Transverse colon (tissue), 4 donors: ENCODE measurements around the gene AACS.

Experiments
- POLR2A ChIP-seq: fragments of 450-650 bp; IDR thresholded peaks from one replicate; pipeline ENCODE4 v1.6.1; 2016; ENCODE audit warnings: antibody characterized with exemption, mild to moderate bottlenecking, moderate library complexity
- POLR2AphosphoS5 ChIP-seq, 3 donors: sonication (generic); formaldehyde crosslinking; IDR thresholded peaks; one replicate each; pipeline ENCODE4 v1.6.1; 2016; ENCODE audit warnings: antibody characterized with exemption in 3 of 3
- TF ChIP-seq, protein P1 (sequence below), 5 experiments: fragments of 200-600 bp in 3 of 5; fragments of 450-650 bp in 2 of 5; sonication (generic) in 3 of 5; IDR thresholded peaks; 1 replicate in 2 of 5; 2 replicates in 3 of 5; pipeline ENCODE4 v1.5.1; 2016 to 2017; ENCODE audit warnings: antibody characterized with exemption in 5 of 5, inconsistent platforms in 3 of 5, mild to moderate bottlenecking in 2 of 5, moderate library complexity in 1 of 5

DNA sequence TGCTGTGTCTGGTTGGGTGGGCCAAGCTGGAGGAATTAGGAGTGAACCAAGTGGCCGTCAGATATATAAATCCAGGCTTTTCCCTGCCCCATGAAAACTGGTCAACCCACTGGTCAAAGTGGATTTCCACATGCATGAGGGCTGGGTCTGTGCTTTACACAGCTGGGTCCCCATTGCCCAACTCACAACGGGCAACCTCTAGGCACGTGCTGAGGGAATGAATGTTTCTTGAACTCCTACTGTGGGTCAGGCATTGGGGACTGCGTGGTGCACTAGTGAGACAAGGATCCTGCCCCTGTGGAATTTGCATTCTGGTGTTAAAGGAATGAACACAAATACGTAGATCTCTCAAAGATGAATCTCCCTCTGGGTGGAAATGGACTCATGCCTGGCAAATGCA lies 7.5 kb upstream of the AACS start:
- TF ChIP-seq POLR2AphosphoS5 (IDR thresholded peaks at IDR 0.05) (no peak), POLR2A (no peak)
- TF ChIP-seq, protein P1, sequence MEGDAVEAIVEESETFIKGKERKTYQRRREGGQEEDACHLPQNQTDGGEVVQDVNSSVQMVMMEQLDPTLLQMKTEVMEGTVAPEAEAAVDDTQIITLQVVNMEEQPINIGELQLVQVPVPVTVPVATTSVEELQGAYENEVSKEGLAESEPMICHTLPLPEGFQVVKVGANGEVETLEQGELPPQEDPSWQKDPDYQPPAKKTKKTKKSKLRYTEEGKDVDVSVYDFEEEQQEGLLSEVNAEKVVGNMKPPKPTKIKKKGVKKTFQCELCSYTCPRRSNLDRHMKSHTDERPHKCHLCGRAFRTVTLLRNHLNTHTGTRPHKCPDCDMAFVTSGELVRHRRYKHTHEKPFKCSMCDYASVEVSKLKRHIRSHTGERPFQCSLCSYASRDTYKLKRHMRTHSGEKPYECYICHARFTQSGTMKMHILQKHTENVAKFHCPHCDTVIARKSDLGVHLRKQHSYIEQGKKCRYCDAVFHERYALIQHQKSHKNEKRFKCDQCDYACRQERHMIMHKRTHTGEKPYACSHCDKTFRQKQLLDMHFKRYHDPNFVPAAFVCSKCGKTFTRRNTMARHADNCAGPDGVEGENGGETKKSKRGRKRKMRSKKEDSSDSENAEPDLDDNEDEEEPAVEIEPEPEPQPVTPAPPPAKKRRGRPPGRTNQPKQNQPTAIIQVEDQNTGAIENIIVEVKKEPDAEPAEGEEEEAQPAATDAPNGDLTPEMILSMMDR (IDR thresholded peaks at IDR 0.05), result no peak
